ENCODE measurements around the gene SLC16A3.
"Not testable (repeated sequence)": the region's sequence is repeated elsewhere in the genome, so short reads cannot be mapped to it uniquely, and the experiment has no call there.

DNA sequence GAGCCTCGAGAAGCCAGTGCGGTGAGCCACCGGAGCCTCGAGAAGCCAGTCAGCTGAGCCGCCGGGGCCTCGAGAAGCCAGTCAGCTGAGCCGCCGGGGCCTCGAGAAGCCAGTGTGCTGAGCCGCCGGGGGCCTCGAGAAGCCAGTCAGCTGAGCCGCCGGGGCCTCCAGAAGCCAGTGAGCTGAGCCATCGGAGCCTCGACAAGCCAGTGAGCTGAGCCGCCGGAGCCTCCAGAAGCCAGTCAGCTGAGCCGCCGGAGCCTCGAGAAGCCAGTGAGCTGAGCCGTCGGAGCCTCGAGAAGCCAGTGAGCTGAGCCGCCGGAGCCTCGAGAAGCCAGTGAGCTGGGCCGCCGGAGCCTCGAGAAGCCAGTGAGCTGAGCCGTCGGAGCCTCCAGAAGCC, 25.9 kb downstream of the SLC16A3 start:
- TF ChIP-seq, protein P1, sequence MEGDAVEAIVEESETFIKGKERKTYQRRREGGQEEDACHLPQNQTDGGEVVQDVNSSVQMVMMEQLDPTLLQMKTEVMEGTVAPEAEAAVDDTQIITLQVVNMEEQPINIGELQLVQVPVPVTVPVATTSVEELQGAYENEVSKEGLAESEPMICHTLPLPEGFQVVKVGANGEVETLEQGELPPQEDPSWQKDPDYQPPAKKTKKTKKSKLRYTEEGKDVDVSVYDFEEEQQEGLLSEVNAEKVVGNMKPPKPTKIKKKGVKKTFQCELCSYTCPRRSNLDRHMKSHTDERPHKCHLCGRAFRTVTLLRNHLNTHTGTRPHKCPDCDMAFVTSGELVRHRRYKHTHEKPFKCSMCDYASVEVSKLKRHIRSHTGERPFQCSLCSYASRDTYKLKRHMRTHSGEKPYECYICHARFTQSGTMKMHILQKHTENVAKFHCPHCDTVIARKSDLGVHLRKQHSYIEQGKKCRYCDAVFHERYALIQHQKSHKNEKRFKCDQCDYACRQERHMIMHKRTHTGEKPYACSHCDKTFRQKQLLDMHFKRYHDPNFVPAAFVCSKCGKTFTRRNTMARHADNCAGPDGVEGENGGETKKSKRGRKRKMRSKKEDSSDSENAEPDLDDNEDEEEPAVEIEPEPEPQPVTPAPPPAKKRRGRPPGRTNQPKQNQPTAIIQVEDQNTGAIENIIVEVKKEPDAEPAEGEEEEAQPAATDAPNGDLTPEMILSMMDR (IDR thresholded peaks at IDR 0.05) = not testable (repeated sequence)
- not testable (repeated sequence) for TF ChIP-seq POLR2A (IDR thresholded peaks at IDR 0.05)
